Non-pigmented ciliary epithelial cell (primary cell): ENCODE measurements around the gene EDNRA.
A peak's percentile ranks its signal among the peaks of the same experiment; 100 is the strongest.

Experiments
- DNase-seq: peaks from one replicate; pipeline ENCODE4 v3.0.0-alpha.2; 2010; ENCODE audit warnings: low read depth

EDNRA gene

GRCh38 chr4:147542229-147542990 lies 61.5 kb downstream of the EDNRA start:
- no peak for DNase-seq

GRCh38 chr4:147543034-147543433 lies 62.1 kb downstream of the EDNRA start:
- no peak for DNase-seq

- peak; percentile 94 for DNase-seq
Measured at GRCh38 chr4:147546349-147546748, 65.5 kb downstream of the EDNRA start.

GRCh38 chr4:147547314-147548056 lies 66.6 kb downstream of the EDNRA start:
- no peak for DNase-seq

GRCh38 chr4:147548256-147548655 lies 67.4 kb downstream of the EDNRA start:
- no peak for DNase-seq

- DNase-seq = no peak
Measured at GRCh38 chr4:147550626-147551246, 69.8 kb downstream of the EDNRA start.

- DNase-seq = no peak
Measured at GRCh38 chr4:147560625-147561024, 79.7 kb downstream of the EDNRA start.

- no peak for DNase-seq
Measured at GRCh38 chr4:147566762-147567161, 85.9 kb downstream of the EDNRA start.

GRCh38 chr4:147567276-147567675 lies 86.4 kb downstream of the EDNRA start:
- DNase-seq = no peak

- no peak for DNase-seq
Measured at GRCh38 chr4:147570616-147571015, 89.7 kb downstream of the EDNRA start.

- DNase-seq = no peak
Measured at GRCh38 chr4:147571036-147571770, 90.3 kb downstream of the EDNRA start.

GRCh38 chr4:147576084-147576483 lies 95.2 kb downstream of the EDNRA start:
- DNase-seq = no peak

- peak; percentile 91 for DNase-seq
Measured at GRCh38 chr4:147578051-147578476, 97.2 kb downstream of the EDNRA start.

- DNase-seq = no peak
Measured at GRCh38 chr4:147578593-147578992, 97.7 kb downstream of the EDNRA start.

- DNase-seq = no peak
Measured at GRCh38 chr4:147580396-147580795, 99.5 kb downstream of the EDNRA start.

- DNase-seq = no peak
Measured at GRCh38 chr4:147581606-147582350, 100.9 kb downstream of the EDNRA start.

GRCh38 chr4:147582386-147583060 lies 101.6 kb downstream of the EDNRA start:
- DNase-seq = no peak

GRCh38 chr4:147583876-147584275 lies 103.0 kb downstream of the EDNRA start:
- no peak for DNase-seq

- DNase-seq = no peak
Measured at GRCh38 chr4:147586032-147586431, 105.1 kb downstream of the EDNRA start.

GRCh38 chr4:147586637-147587036 lies 105.7 kb downstream of the EDNRA start:
- no peak for DNase-seq

GRCh38 chr4:147587041-147587440 lies 106.1 kb downstream of the EDNRA start:
- no peak for DNase-seq
